CD14-positive monocyte (primary cell): ENCODE measurements around the gene ANKRD44. TPM values are rescaled to one million over a fixed set of nuclear protein-coding genes. Genes with fewer than 3 reads are reported as not detected.

Source experiments
- DNase-seq, 3 donors: peaks; one replicate each; pipeline ENCODE4 v3.0.0-alpha.2; 2011 to 2022
- H2AFZ ChIP-seq: 2 replicates; pipeline ENCODE4 v1.6.0; 2012; ENCODE audit warnings: mild to moderate bottlenecking, low read depth, low read length, inconsistent platforms; ENCODE audit not compliant: insufficient read depth, poor library complexity, severe bottlenecking
- H3K27ac ChIP-seq, 2 donors: 1 replicate in 1 of 2; 2 replicates in 1 of 2; pipeline ENCODE4 v1.5.1; 2012 to 2013; ENCODE audit warnings: low read length in 2 of 2, control low read depth in 1 of 2, inconsistent platforms in 1 of 2, low read depth in 1 of 2, mild to moderate bottlenecking in 1 of 2
- H3K27me3 ChIP-seq, 2 donors: one replicate each; pipeline versions ENCODE4 v1.6.0 to v1.6.1; 2011 to 2013; ENCODE audit warnings: low read length in 2 of 2; ENCODE audit not compliant: control insufficient read depth in 2 of 2, insufficient read depth in 2 of 2
- H3K36me3 ChIP-seq, 2 donors: replicated peaks in 1 of 2; 1 replicate in 1 of 2; 2 replicates in 1 of 2; pipeline versions ENCODE4 v1.5.1 to v1.6.1; 2012 to 2013; ENCODE audit warnings: low read length in 2 of 2, control low read depth in 1 of 2, inconsistent platforms in 1 of 2, mild to moderate bottlenecking in 1 of 2; ENCODE audit not compliant: insufficient read depth in 2 of 2, control insufficient read depth in 1 of 2
- H3K4me1 ChIP-seq, 2 donors: 1 replicate in 1 of 2; 2 replicates in 1 of 2; pipeline versions ENCODE4 v1.5.1 to v1.6.1; 2012 to 2013; ENCODE audit warnings: low read length in 2 of 2, control low read depth in 1 of 2, inconsistent platforms in 1 of 2, mild to moderate bottlenecking in 1 of 2, moderate library complexity in 1 of 2; ENCODE audit not compliant: insufficient read depth in 2 of 2, control insufficient read depth in 1 of 2
- H3K4me2 ChIP-seq: replicated peaks from 2 replicates; pipeline ENCODE3; 2012; ENCODE audit warnings: low read length, moderate library complexity, mild to moderate bottlenecking; ENCODE audit not compliant: poor library complexity, severe bottlenecking; ENCODE audit errors: extremely low read depth
- H3K4me3 ChIP-seq, 3 experiments: fragments of 200-600 bp in 1 of 3; sonication (generic) in 1 of 3; replicated peaks in 1 of 3; 1 replicate in 2 of 3; 2 replicates in 1 of 3; pipeline ENCODE4 v1.5.1; 2011 to 2013; ENCODE audit warnings: low read length in 3 of 3, mild to moderate bottlenecking in 3 of 3, control low read depth in 2 of 3, low read depth in 2 of 3, inconsistent platforms in 1 of 3, moderate library complexity in 1 of 3
- H3K79me2 ChIP-seq: 2 replicates; pipeline ENCODE4 v1.6.0; 2012; ENCODE audit warnings: mild to moderate bottlenecking, control low read depth, inconsistent platforms, low read length, moderate library complexity; ENCODE audit not compliant: insufficient read depth
- H3K9ac ChIP-seq: 2 replicates; pipeline ENCODE4 v1.6.0; 2017; ENCODE audit warnings: low read length, mild to moderate bottlenecking; ENCODE audit not compliant: insufficient read depth, poor library complexity, severe bottlenecking
- H3K9me3 ChIP-seq, 2 donors: replicated peaks in 1 of 2; 1 replicate in 1 of 2; 2 replicates in 1 of 2; pipeline versions ENCODE4 v1.5.1 to v1.6.1; 2012 to 2013; ENCODE audit warnings: low read length in 2 of 2, control low read depth in 1 of 2; ENCODE audit not compliant: control insufficient read depth in 1 of 2, insufficient read depth in 1 of 2
- H4K20me1 ChIP-seq: 2 replicates; pipeline ENCODE4 v1.6.0; 2012; ENCODE audit warnings: mild to moderate bottlenecking, low read length, control low read depth, moderate library complexity; ENCODE audit not compliant: insufficient read depth
- H3K27ac Mint-ChIP-seq, 7 donors: one replicate each; pipeline ENCODE4 v1.8.0; 2020; ENCODE audit warnings: mild to moderate bottlenecking in 7 of 7, mixed read lengths in 7 of 7, moderate library complexity in 6 of 7, inconsistent platforms in 2 of 7
- H3K27me3 Mint-ChIP-seq, 3 donors: one replicate each; pipeline ENCODE4 v1.8.0; 2021 to 2022; ENCODE audit warnings: low read depth in 3 of 3, mild to moderate bottlenecking in 3 of 3, mixed read lengths in 3 of 3, moderate library complexity in 3 of 3, inconsistent platforms in 1 of 3
- H3K36me3 Mint-ChIP-seq, 2 donors: one replicate each; pipeline ENCODE4 v1.8.0; 2020; ENCODE audit warnings: mixed read lengths in 2 of 2, inconsistent platforms in 1 of 2, mild to moderate bottlenecking in 1 of 2
- H3K4me1 Mint-ChIP-seq: one replicate; pipeline ENCODE4 v1.8.0; 2020; ENCODE audit warnings: mild to moderate bottlenecking, mixed read lengths
- H3K4me3 Mint-ChIP-seq, 2 donors: one replicate each; pipeline ENCODE4 v1.8.0; 2020; ENCODE audit warnings: mild to moderate bottlenecking in 2 of 2, mixed read lengths in 2 of 2, moderate library complexity in 1 of 2
- H3K9me3 Mint-ChIP-seq, 7 donors: one replicate each; pipeline ENCODE4 v1.8.0; 2020 to 2022; ENCODE audit warnings: mixed read lengths in 7 of 7, mild to moderate bottlenecking in 6 of 7, moderate library complexity in 6 of 7, inconsistent platforms in 2 of 7
- CTCF ChIP-seq: fragments of 200-600 bp; IDR thresholded peaks from one replicate; pipeline ENCODE4 v1.8.0; 2022; ENCODE audit warnings: antibody characterized with exemption, mild to moderate bottlenecking
- WGBS: methylation state at CpG from one replicate; pipeline ENCODE4 v1.1.5; 2013; ENCODE audit warnings: missing lambda C conversion rate; ENCODE audit not compliant: insufficient coverage; 5-methylcytosine and 5-hydroxymethylcytosine counted together
- intact Hi-C, 2 donors: fragments of 100-400 bp; cut with micrococcal nuclease; formaldehyde crosslinking; loops; one replicate each; pipeline versions ENCODE4 v1.15.0 to v1.15.1; 2023
- polyA plus RNA-seq, 3 donors: library from polyadenylated mRNA; depleted of rRNA in 1 of 3; unstranded in 2 of 3; stranded (reverse) in 1 of 3; fragments of 300-500 nt in 2 of 3; fragments of >200 nt in 1 of 3; fragmentation: Illumina TruSeq in 2 of 3; gene quantifications; 1 replicate in 2 of 3; 2 replicates in 1 of 3; pipeline ENCODE4 v1.2.3, GENCODE V29; 2012 to 2021

The ANKRD44 gene
- polyA plus RNA-seq, 3 donors = 55.7 to 91.9 (median 64.9) TPM

DNA sequence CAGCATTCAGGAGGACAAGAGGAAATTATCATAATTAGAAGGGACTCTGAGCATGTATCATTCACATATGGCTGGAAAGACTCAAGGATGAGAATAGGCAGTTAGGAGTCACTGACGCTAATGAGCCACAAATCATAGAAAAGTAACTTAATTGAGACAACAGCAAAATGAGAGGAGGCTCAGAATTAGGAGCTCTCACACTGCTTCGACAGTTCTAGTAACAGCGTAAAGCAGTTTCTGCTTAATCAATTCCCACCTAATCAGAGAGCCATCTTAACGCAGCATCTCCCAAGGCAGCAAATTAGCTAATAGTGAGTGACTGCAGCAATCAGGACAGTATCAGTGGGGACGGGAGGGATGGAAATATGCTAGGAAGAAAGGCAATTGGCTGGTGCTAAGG lies 32.8 kb downstream of the ANKRD44 start:
- peaks cover 54 to 69% of the 10 kb centered on the region in 2 donors for H3K4me1 ChIP-seq
- H3K27ac ChIP-seq = peak overlapping the region in 1 of 2 donors; percentile 23
- DNase-seq = no peak
- peaks cover 99% of the 10 kb centered on the region for H3K79me2 ChIP-seq
- H3K9me3 Mint-ChIP-seq = no peaks in the 10 kb centered on the region
- peak overlapping the region in 2 of 7 donors; percentile 21 to 82 for H3K27ac Mint-ChIP-seq
- H4K20me1 ChIP-seq = peaks cover 94% of the 10 kb centered on the region
- H3K4me2 ChIP-seq = no peak overlapping the region
- peaks cover 8 to 10% of the 10 kb centered on the region in 2 donors for H3K36me3 Mint-ChIP-seq
- H3K27me3 ChIP-seq = no peaks in the 10 kb centered on the region
- WGBS = 100% methylated on average over 2 of the region's 5 CpGs
- no peak overlapping the region for H3K4me3 ChIP-seq
- H3K4me1 Mint-ChIP-seq = peaks cover 68% of the 10 kb centered on the region
- no peaks in the 10 kb centered on the region for H3K9me3 ChIP-seq
- no peaks in the 10 kb centered on the region for H3K27me3 Mint-ChIP-seq
- no peak overlapping the region for H3K4me3 Mint-ChIP-seq
- H3K36me3 ChIP-seq = no peaks in the 10 kb centered on the region
- intact Hi-C loops = no loop called here
- H3K9ac ChIP-seq = no peak overlapping the region
- TF ChIP-seq CTCF = no peak
- H2AFZ ChIP-seq = no peak overlapping the region

DNA sequence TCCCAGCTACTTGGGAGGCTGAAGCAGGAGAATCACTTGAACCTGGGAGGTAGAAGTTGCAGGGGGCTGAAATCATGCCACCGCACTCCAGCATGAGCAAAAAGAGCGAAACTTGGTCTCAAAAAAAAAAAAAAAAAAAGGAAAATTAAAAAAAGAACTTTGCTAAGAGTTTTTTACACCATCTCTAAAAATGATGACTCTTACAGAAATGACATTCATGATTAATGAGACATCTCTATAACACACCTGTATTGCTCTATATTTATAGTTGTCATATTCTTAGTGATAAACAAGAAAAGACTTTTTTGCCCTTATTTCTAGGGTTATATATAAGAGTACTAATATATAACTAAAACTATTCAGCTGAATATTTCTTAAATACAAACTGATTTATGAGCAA lies 34.4 kb downstream of the ANKRD44 start:
- H3K27ac Mint-ChIP-seq = no peak overlapping the region
- intact Hi-C loops = no loop called here
- Histone ChIP-seq H3K4me2 (no peak overlapping the region), H2AFZ (no peak overlapping the region), H3K27me3 (no peaks in the 10 kb centered on the region), H3K27ac (no peak overlapping the region), H3K9me3 (no peaks in the 10 kb centered on the region), H3K36me3 (no peaks in the 10 kb centered on the region), H3K9ac (no peak overlapping the region), H3K79me2 (peaks cover 100% of the 10 kb centered on the region), H4K20me1 (peaks cover 98% of the 10 kb centered on the region), H3K4me3 (no peak overlapping the region), H3K4me1 (peaks cover 45 to 53% of the 10 kb centered on the region in 2 donors)
- no peak overlapping the region for H3K4me3 Mint-ChIP-seq
- H3K27me3 Mint-ChIP-seq = no peaks in the 10 kb centered on the region
- TF ChIP-seq CTCF = no peak
- DNase-seq = no peak
- WGBS = no CpG with 5 or more reads among the region's 2 CpGs
- H3K9me3 Mint-ChIP-seq = no peaks in the 10 kb centered on the region
- H3K36me3 Mint-ChIP-seq = peaks cover 10% of the 10 kb centered on the region in 2 donors
- H3K4me1 Mint-ChIP-seq = peaks cover 62% of the 10 kb centered on the region
